ENCODE results near the gene RNASEH2A.
A peak's percentile ranks its signal among the peaks of the same experiment; 100 is the strongest.
"Not testable (repeated sequence)": the region's sequence is repeated elsewhere in the genome, so short reads cannot be mapped to it uniquely, and the experiment has no call there.

Gene RNASEH2A

DNA sequence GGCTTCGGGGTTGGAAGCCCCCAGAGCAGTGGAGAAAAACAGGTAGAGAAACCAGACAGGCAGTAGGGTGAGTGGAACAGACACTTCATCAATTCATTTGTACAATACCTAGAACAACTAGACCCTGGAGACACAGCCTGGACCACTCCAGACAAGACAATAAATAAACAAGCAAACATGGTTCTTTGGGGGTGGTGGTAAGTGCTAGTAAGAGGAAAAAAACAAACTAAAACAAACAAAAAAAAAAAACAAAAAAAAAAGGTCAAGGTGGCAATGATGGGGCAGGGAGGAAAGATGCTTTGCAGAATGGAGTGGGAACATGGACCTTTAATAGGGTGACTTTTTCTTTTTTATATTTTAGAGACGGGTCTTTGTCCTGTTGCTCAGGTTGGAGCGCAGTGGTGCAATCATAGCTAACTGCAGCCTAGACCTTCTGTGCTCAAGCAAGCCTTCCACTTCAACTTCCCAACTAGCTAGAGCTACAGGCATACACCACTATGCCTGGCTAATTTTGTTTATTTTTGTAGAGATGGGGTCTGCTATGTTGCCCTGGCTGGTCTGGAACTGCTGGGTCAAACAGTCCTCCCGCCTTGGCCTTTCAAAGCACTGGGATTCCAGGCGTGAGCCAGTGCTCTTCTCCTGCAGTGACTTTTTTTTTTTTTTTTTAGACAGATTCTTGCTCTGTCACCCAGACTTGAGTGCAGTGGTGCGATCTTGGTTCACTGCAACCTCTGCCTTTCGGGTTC lies 12.0 kb upstream of the RNASEH2A start:
- no peak for DNase-seq

DNA sequence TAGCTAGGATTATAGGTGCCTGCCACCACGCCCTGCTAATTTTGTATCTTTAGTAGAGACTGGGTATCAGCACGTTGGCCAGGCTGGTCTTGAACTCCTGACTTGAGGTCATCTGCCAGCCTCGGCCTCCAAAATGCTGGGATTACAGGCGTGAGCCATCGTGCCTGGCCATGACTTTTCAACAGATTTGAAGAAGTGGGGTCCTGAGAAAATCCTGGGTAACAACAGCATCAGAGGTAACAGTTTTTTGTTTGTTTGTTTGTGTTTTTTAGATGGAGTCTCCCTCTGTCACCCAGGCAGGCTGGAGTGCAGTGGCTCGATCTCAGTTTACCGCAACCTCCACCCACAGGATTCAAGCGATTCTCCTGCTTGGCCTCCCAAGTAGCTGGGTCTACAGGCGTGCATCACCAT lies 11.4 kb upstream of the RNASEH2A start:
- no peak for DNase-seq

DNA sequence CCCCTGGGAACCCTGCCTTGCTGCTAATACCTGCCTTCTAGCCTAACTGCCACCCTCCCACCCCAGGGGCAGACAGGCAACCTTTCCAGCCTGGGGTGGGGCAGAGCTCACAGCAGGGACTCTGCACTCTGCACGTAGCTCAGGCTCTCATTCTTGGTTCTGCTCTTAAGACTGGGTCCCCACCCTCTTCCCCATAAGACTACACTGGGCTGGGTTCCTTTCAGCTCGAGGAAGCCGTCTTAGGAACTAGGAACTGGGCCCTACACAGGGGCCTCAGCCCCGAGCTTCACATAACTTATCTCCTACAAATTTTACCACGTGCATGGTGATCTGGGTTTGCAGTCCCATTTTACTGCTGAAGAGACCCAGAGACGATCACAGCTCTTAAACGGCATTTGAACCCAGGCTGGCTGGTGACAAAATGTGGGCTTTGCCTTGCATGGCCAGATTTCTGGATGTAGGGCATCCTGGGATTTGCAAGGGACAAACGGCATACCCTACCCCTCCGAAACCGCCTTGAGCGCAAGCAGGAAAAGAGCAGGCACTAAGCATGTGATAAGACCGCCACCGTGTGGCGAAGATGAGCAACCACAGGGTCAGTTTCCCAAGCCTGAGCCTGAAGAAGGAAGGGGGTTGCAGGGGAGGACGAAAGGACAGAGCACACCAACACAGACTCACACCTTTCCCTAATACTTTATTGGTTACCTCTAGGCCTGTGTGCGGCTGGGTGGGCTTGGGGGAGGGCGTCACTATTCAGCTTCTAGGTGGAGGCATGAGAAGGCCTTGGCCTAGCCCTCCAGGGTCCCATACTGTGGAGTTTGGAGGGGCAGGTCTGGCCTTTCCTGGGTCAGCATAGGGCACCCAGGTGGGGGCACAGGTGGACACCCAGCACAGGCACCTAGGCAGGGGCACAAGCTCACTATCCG lies 10.0 kb upstream of the RNASEH2A start:
- DNase-seq, result peak; percentile 68

DNA sequence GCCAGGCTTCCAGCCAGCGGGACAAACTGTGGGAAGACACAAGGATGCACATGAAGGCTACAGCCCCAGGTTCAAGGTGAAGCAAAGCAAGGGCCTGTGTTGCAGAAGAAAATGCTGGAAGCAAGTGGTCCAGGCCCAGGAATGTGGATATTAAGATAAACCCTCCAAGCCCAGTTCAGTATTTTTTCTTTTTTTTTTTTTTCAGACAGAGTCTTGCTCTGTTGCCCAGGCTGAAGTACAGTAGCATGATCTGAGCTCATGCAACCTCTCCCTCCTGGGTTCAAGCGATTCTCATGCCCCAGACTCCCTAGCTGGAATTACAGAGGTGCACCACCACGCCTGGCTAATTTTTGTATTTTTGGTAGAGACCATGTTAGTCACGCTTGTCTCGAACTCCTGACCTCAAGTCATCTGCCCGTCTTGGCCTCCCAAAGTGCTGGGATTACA lies 9.2 kb upstream of the RNASEH2A start:
- no peak for DNase-seq

DNA sequence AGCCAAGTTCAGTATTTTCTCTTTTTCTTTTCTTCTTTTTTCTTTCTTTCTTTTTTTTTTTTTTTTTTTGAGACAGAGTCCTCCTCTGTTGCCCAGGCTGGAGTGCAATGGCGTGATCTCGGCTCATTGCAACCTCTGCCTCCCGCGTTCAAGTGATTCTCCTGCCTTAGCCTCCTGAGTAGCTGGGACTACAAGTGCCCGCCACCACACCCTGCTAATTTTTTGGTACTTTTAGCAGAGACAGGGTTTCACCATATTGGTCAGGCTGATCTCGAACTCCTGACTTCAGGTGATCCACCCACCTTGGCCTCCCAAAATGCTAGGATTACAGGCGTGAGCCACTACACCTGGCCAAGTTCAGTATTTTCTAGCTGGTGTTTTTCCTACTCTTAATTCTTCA lies 8.8 kb upstream of the RNASEH2A start:
- not testable (repeated sequence) for DNase-seq

DNA sequence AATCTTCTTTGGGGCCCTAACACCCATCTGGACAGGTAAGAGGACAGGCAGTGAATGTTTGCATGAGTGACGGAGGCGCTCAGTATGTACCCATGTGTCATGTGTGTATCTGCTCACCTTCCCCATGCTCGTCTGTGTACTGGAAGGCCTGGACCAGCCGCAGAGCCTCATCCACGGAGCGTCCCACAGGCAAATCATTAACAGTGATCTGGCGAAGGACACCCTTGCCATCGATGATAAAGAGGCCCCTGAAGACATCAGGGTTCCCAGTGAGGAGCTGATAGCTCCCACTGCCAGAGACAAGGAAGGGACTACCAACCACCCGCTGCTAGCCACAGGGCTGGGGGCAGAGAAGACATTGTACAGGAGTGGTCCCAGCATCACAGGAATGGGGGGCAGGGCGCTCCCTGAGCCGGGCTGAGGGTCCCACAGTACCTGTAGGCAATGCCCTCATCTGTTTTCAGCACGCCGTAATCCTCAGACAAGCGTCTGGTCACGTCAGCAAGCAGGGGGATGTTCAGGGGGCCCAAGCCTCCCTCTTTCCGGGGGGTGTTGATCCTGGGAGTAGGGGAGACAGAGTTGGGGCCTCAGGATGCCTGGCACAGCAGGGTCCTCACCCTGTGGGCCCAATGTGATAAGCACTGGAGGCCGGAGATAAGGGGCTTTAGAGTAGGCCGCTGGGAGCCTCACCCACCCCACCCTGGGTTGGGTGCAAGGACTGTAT lies 6.5 kb upstream of the RNASEH2A start:
- no peak for DNase-seq

DNA sequence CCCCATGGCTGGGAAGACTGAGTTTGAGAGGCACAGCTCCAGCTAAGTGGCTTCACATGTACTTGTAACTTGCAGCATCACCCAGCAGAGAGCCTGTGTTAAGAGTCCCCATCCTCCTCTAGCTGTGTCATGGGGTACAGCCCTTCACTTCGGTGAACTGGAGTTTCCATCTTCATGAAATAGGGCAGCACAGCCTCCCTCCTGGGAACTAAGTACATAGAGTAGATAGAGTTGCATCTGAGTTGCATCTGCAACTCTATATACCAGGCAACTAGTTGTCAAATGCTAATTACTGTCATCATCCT lies 6.0 kb upstream of the RNASEH2A start:
- DNase-seq, result no peak

DNA sequence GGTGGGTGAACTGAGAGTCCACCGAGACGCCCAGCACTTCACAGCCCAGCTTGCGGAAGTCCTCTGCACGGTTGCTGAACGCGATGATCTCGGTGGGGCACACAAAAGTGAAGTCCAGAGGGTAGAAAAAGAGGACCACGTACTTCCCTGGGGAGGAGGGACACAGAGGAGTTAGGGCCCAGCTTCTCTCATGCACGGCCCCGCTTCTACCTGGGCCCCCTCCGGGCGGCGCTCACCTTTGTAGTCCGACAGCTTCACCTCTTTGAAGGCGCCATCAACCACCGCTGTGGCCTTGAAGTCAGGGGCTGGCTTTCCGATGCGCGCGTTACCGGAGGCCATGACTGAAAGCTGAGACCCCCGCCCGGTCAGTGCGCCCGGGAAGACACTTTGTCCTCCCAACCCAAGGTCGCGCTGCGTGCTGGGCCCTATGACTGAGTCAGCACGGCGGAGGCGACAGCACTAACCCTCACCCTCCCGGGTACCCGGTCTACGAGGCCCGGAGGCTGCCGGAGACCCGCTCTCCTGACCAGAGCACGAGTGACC lies 5.4 kb upstream of the RNASEH2A start:
- DNase-seq, result no peak

DNA sequence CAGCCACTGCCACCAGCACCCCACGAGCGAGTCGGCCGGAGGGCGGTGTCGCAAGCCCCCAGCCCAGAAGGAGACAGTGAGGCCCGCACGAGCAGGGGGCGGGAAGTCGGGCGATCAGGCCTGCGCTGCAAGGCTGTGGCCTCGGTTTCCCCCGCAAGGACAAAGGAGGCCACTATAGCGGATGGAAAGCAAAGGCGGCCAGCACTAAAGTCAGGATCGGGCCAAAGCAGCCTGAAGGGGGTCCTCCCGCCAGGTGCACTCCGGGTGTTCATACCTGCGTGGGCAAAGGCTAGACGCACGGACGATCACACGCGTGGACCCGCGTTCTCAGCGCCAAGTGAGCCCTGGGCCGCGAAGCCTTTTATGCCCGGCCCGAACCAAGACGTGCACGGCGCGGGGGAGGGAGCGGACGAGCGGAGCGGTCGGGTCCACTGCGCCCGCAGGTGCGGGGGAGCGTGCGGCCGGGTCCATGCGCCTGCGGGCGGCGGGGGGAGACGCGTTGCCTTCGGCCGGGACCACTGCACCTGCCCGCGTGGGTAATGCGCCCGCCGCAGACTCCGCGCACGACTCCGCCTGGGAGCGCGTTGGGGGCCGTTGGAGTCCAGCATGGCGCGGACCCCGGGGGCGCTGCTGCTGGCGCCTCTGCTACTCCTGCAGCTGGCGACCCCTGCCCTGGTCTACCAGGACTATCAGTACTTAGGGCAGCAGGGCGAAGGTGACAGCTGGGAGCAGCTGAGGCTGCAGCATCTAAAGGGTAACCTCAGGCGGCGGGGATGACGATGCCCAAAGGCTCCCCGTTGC lies 4.7 kb upstream of the RNASEH2A start, which contains the start of the genes PRDX2 and THSD8:
PRDX2 (minus strand) TSS at position 335 of the 801 bp plus-strand sequence. CDS start 539 bp downstream, outside the sequence.
THSD8 (plus strand) TSS at position 604 of the 801 bp plus-strand sequence; CDS start at position 607, 3 bp downstream.
- DNase-seq, result peak; percentile 82

DNA sequence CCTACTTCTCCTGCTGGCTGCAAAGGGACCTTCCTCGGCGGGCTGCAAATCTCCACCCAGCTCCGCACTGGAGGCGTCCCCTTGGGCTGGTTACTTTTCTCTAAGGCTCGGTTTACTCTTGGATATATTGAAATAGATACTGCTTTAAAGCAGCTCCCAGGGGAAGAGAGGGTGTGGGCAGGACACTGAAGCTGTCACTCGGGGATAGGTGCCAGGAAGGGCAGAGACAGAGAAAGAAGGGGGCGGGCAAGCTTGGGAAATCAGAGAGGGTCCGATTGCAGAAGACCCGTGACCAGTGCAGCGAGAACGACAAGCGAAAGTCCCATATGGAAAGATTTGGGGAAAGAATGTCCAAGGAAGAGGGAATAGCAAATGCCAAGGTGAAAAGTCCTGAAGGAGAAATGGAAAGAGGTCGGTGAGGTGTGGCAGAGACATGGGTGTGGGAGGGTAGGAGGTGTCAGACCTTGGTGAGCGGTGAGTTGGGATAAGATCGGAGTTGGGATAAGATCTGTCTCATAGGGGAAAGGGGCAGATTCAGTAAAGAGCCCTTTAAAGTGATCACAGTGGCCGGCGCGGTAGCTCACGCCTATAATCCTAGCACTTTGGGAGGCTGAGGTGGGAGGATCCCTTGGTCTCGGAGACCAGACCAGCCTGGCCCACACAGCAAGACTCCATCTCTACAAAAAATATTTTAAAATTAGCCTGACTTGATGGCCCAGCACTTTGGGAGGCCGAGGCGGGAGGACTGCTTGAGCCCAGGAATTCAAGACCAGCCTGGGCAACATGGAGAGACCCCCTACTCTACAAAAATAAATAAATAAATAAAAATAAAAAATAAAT lies 3.9 kb upstream of the RNASEH2A start:
- peak; percentile 56 for DNase-seq

DNA sequence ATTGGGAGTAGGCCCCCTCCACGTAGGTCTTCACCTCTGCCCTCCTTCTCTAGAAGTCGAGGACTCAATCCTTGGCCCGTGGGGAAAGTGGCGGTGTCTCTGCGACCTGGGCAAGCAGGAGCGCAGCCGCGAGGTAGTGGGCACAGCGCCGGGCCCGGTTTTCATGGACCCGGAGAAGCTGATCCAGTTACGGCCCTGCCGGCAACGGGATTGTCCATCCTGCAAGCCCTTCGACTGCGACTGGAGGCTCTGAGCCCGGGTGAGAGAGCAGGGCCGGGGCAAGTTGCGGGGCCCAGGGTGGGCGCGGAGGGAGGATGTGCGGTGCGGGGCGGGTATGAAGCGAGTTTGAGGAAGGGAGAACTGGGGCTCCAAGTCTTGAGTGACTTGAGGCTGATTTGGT lies 2.3 kb upstream of the RNASEH2A start:
- no peak for DNase-seq

DNA sequence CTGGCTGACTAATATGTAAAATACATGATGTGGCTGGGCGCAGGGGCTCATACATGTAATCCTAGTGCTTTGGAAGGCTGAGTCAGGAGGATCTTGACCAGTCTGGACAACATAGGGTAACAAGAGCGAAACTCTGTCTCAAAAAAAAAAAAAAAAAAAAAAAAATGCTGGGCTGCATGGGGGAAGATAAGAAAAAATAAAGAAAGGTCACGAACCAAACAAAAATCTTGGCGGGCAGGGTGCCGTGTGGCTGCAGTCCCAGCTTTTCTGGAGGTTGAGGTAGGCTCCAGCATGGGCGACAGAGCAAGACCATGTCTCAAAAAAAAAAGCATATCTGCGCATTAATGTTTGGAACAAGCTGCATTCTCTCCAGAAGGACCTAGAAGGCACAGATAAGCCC lies 8.7 kb downstream of the RNASEH2A start:
- no peak for DNase-seq

DNA sequence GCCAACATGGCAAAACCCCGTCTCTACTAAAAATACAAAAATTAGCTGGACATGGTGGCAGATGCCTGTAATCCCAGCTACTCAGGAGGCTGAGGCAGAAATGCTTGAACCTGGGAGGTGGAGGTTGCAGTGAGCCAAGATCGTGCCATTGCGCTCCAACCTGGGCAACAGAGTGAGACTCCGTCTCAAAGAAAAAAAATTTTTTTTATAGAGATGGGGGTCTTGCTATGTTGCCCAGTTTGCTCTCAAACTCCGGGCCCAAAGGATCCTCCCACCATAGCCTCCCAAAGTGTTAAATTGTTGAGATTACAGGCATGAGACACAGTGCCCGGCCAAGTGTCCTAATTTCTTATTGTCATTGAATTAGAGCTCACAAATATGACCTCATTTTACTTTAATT lies 10.8 kb downstream of the RNASEH2A start:
- DNase-seq, result not testable (repeated sequence)

DNA sequence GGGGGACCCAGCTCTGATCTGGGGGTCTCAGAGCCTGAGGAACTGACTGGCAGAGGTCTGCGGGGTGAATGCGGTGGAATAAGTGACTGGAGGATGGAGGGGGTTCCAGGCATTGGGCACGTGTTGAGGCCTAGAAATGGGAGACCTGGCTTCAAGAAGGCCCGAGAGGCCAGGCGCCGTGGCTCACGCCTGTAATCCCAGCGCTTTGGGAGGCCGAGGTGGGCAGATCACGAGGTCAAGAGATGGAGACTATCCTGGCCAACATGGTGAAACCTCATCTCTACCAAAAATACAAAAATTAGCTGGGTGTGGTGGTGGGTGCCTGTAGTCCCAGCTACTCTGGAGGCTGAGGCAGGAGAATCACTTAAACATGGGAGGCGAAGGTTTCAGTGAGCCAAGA lies 11.4 kb downstream of the RNASEH2A start:
- not testable (repeated sequence) for DNase-seq

DNA sequence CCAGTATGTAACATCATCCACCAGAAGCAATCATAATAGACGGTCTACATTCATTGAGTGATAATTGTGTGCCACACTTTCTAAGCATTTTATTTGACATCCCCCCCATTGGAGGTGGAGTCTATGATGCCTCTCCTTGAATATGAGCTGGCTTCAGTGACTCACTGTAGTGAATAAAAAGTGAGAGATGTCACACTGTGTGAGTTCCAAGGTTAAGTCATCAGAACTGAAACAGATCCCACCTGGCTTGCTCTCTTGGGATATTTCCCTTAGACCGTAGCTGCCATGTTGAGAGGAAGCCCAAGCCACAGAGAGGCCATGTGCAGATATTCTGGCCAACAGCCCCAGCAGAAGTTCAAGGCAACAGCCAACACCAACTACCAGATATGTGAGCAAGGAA lies 15.4 kb downstream of the RNASEH2A start:
- no peak for DNase-seq

DNA sequence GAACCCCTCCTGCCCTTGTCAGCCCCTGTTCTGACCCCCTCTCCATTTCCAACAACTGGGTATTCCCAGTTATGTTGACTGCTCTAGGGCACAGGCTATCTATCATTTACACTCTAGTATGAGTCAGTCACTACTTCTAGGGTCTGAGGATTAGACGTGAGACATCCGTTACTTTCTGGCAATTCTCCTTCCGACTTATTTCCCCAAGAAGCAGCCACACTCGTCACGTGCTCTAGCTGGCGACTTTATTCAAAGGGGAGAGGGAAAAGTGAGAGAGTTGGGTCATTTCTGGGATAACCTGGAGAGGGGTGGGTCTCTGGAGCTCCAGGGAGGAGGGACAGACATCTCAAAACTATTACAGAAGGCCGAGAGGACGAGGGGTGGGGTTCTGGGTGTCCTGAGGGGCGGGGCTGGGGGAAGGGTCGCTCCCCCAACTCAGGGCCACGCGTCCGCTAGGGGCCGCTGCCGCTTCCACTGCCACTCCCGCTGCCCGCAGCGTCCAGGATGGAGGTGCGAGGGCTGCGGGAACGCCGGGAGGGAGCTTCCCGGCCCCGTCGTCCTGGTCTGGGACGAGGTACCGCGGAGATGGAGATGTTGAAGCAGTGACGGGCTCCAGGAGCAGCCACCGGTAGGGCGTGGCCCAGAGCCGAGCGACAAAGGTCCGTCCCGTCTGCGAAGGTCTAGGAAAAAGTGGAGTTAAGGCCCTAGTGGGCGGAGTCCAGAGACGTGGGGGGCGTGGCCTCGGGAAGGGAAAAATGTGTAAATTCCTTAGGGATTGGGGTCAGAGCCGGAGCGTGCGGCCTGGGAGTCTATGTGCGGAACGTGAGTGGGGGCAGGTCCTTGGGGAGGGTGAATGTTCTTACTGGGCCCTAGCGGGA lies 19.1 kb downstream of the RNASEH2A start:
- DNase-seq, result peak; percentile 14

DNA sequence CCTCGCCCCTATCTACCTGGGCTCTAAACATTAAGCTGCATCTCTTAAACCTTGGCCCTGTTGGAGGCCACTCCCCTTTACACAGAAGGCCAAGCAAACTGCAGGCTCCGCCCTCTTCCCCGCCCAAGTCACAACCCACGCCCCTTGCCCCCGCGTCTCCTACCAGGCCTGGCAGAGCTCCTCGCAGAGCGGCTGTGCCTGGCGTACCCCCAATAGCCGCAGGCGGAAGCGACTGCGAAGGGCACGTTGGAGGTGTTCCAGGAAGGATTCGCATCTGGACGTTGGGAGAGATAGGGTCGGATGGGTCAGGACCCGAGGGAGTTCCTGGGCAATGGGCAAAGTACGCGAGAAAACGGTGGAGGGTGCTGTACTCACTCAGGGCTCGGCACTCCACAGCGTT lies 22.1 kb downstream of the RNASEH2A start:
- DNase-seq, result peak; percentile 76

DNA sequence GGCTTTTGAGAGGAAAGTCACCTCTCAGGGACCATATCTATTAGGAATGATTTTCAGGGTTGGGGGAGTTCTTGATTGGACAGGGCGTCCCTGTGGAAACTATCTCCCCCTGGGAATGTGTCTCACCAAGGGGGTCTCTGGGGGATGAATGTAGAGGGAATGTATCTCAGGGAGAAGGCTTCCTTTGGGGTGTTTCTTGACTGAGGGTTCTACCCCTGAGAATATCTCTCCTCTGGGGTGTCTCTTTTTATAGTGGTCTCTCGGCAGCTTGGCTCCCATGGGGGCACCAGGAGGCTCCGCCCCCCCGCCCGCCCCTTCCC lies 27.0 kb downstream of the RNASEH2A start:
- no peak for DNase-seq

DNA sequence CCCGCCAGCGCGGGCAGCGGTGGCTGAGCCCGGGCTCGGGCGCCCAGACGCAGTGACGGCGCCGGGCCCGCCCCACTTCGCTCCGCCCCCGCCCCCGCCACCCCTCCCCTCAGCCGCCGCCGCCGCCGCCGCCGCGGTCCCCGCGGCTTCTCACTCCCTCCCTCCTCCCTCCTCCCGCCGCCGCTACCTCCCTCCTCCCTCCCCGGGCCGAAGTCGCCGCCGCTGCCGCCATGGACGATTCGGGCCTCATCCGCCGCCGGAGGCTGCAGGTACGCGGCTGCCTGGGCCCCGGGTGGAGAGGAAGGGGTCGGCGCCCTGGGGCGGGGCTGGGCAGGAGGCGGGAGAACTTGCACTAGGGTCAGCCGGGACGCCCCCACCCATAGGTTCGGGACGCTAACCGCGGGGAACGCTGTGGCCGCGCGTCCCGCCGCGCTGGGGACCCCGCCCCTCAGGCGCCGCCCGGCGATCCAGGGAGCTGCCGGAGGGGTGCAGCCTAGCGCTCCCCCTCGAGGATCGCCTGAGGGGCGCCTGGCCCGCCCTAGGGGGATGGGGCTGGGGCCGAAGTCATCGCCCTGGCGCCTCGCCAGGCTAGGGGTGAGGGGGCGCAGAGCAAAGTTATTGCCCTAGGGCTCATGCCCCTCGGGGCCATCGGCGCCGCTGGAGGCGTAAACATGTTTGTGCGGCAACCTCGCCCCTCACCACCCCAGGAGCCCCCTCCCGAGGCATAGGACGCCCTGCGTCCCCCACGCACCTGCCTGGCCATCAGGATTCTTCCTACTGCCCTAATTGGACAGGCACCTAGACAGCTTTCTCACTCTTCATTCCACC lies 27.6 kb downstream of the RNASEH2A start:
- peak; percentile 53 for DNase-seq

All from NCI-H1092 (cell line).